Measurements from ENCODE around the gene ATF4.
"Not testable (repeated sequence)": the region's sequence is repeated elsewhere in the genome, so short reads cannot be mapped to it uniquely, and the experiment has no call there.

ATF4 gene

DNA sequence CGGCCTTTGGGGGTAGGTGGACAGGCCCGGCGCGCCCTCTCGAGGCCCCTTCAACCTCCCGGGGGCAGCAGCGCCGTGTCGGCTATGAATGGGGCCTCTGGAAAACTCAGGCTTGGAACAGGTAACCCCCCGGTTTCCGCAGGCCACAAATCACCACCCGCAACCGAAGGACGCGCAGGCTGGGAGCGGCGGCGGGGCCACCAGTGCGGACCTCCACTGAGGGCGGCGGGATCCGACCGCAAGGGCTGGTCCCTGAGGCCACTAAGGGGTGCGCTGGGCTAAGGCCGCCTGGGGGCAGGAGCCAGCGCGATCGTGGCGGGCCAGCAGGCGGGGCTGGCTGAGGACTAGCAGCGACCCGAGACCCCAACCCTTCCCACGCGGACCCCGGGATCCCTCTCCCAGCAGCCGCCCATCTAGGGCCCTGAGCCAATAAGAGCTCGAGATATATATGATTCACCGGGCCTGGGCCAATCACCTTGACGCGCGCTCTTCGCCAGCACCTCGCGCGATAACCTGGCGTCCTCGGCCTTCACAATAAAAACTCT, 609 bp upstream of the ATF4 start:
- peak overlapping the region; percentile 99 for H3K27ac ChIP-seq (ENCODE audit: low read depth, low read length)
- peaks cover 34 to 56% of the 10 kb centered on the region in 2 donors for H3K36me3 ChIP-seq (ENCODE audit: control insufficient read depth in 1 of 2, insufficient read depth in 2 of 2, low read length in 2 of 2)
- H3K9me3 ChIP-seq (ENCODE audit: control insufficient read depth in 1 of 2, low read length in 2 of 2) = no peaks in the 10 kb centered on the region
- no peaks in the 10 kb centered on the region for H3K27me3 ChIP-seq (ENCODE audit: control insufficient read depth in 1 of 2, insufficient read depth in 2 of 2, low read length in 2 of 2)
- H3K4me3 ChIP-seq (ENCODE audit: low read depth in 1 of 2, low read length in 2 of 2) = peak overlapping the region; percentile 93 to 94
- H3K9ac ChIP-seq (ENCODE audit: low read depth in 1 of 2, low read length in 2 of 2) = peak overlapping the region; percentile 90 to 96
- H3K4me1 ChIP-seq (ENCODE audit: control insufficient read depth in 1 of 2, insufficient read depth in 2 of 2, low read length in 2 of 2) = peaks cover 23 to 41% of the 10 kb centered on the region in 2 donors

DNA sequence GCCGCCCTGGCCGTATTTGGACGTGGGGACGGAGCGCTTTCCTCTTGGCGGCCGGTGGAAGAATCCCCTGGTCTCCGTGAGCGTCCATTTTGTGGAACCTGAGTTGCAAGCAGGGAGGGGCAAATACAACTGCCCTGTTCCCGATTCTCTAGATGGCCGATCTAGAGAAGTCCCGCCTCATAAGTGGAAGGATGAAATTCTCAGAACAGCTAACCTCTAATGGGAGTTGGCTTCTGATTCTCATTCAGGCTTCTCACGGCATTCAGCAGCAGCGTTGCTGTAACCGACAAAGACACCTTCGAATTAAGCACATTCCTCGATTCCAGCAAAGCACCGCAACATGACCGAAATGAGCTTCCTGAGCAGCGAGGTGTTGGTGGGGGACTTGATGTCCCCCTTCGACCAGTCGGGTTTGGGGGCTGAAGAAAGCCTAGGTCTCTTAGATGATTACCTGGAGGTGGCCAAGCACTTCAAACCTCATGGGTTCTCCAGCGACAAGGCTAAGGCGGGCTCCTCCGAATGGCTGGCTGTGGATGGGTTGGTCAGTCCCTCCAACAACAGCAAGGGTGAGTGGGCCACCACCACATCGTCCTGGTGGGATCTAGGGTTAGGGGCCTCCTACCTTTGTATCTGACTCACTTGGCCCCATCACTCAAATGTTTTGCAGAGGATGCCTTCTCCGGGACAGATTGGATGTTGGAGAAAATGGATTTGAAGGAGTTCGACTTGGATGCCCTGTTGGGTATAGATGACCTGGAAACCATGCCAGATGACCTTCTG, 934 bp downstream of the ATF4 start:
- Histone ChIP-seq H3K27ac (ENCODE audit: low read depth, low read length) (peak overlapping the region; percentile 99), H3K4me1 (ENCODE audit: control insufficient read depth in 1 of 2, insufficient read depth in 2 of 2, low read length in 2 of 2) (peaks cover 23 to 42% of the 10 kb centered on the region in 2 donors), H3K36me3 (ENCODE audit: control insufficient read depth in 1 of 2, insufficient read depth in 2 of 2, low read length in 2 of 2) (peaks cover 24 to 46% of the 10 kb centered on the region in 2 donors), H3K4me3 (ENCODE audit: low read depth in 1 of 2, low read length in 2 of 2) (peak overlapping the region; percentile 93 to 94), H3K9ac (ENCODE audit: low read depth in 1 of 2, low read length in 2 of 2) (peak overlapping the region; percentile 96 to 99)
- H3K9me3 ChIP-seq (ENCODE audit: control insufficient read depth in 1 of 2, low read length in 2 of 2); H3K27me3 ChIP-seq (ENCODE audit: control insufficient read depth in 1 of 2, insufficient read depth in 2 of 2, low read length in 2 of 2): not testable (repeated sequence)

DNA sequence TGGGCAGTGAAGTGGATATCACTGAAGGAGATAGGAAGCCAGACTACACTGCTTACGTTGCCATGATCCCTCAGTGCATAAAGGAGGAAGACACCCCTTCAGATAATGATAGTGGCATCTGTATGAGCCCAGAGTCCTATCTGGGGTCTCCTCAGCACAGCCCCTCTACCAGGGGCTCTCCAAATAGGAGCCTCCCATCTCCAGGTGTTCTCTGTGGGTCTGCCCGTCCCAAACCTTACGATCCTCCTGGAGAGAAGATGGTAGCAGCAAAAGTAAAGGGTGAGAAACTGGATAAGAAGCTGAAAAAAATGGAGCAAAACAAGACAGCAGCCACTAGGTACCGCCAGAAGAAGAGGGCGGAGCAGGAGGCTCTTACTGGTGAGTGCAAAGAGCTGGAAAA, 1.7 kb downstream of the ATF4 start:
- not testable (repeated sequence) for H3K9me3 ChIP-seq (ENCODE audit: control insufficient read depth in 1 of 2, low read length in 2 of 2); H3K27me3 ChIP-seq (ENCODE audit: control insufficient read depth in 1 of 2, insufficient read depth in 2 of 2, low read length in 2 of 2)
- Histone ChIP-seq H3K4me3 (ENCODE audit: low read depth in 1 of 2, low read length in 2 of 2) (peak overlapping the region; percentile 93 to 94), H3K4me1 (ENCODE audit: control insufficient read depth in 1 of 2, insufficient read depth in 2 of 2, low read length in 2 of 2) (peaks cover 23 to 48% of the 10 kb centered on the region in 2 donors), H3K9ac (ENCODE audit: low read depth in 1 of 2, low read length in 2 of 2) (peak overlapping the region; percentile 96 to 99), H3K27ac (ENCODE audit: low read depth, low read length) (peak overlapping the region; percentile 22), H3K36me3 (ENCODE audit: control insufficient read depth in 1 of 2, insufficient read depth in 2 of 2, low read length in 2 of 2) (peaks cover 24 to 46% of the 10 kb centered on the region in 2 donors)

DNA sequence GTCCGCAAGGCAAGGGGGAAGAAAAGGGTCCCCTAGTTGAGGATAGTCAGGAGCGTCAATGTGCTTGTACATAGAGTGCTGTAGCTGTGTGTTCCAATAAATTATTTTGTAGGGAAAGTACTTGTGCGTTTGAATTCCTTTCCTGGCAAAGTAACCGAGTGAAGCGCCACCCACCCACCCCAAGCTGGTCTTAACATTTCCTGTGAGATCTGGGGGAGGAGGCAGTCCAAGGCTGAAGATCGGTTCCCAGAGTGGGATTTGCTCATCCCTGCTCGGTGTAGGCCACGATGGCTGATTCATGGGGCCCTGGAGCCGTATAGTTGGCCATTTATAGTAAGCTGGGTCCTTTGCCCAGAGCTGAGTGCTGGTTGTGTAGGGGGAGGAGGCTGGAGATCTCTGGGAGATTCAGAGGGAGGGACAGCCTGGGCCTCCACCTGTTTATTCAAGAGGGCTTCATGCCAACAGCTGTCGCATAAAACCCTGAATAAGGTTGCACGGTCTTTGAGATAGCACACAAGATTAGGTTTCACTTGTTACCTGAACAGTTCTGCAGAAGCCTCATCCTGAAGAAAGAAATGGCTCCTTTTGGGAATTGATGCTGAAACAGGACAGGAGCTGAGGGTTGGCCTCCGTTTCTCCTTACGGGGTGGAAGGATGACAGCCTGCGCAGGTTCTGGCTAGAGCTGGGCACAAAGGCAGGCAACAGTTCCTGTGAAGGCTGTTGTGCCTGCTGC, 2.4 kb downstream of the ATF4 start:
- peaks cover 24 to 41% of the 10 kb centered on the region in 2 donors for H3K36me3 ChIP-seq (ENCODE audit: control insufficient read depth in 1 of 2, insufficient read depth in 2 of 2, low read length in 2 of 2)
- peak overlapping the region; percentile 93 to 94 for H3K4me3 ChIP-seq (ENCODE audit: low read depth in 1 of 2, low read length in 2 of 2)
- peak overlapping the region; percentile 42 to 45 for H3K9ac ChIP-seq (ENCODE audit: low read depth in 1 of 2, low read length in 2 of 2)
- no peaks in the 10 kb centered on the region for H3K27me3 ChIP-seq (ENCODE audit: control insufficient read depth in 1 of 2, insufficient read depth in 2 of 2, low read length in 2 of 2)
- no peaks in the 10 kb centered on the region for H3K9me3 ChIP-seq (ENCODE audit: control insufficient read depth in 1 of 2, low read length in 2 of 2)
- H3K27ac ChIP-seq (ENCODE audit: low read depth, low read length) = peak overlapping the region; percentile 46
- peaks cover 28 to 55% of the 10 kb centered on the region in 2 donors for H3K4me1 ChIP-seq (ENCODE audit: control insufficient read depth in 1 of 2, insufficient read depth in 2 of 2, low read length in 2 of 2)

DNA sequence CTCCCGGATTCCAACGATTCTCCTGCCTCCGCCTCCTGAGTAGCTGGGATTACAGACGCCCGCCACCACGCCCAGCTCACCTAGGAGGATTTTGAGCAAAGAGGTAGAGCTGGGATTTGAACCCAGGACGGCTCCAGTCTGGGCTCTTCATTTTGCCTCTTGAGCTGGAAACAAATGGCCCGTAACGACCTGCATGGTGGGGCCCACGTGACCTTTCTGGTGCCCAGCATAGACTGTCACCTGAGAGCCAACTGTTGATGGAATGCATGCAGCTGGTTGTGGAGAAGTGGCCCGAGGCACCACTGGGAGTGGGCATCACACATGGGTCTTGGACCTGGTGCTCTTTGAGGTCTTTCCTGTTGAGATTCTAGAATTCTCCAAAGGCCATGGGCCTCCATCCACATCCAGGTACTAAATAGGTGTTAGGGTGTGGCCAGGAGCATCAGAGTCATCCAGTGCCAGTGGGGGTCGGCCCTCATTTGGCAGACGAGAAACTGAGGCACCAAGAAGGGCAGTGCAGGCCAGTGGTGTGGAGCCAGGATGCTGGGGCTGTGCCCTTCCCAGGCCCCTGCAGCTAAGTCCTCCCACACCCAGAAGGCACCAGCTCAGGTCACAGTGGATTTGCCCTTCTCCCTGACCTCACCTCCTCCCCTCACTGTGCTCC, 3.9 kb downstream of the ATF4 start:
- H3K4me3 ChIP-seq (ENCODE audit: low read depth in 1 of 2, low read length in 2 of 2) = no peak overlapping the region
- H3K27me3 ChIP-seq (ENCODE audit: control insufficient read depth in 1 of 2, insufficient read depth in 2 of 2, low read length in 2 of 2) = no peaks in the 10 kb centered on the region
- no peak overlapping the region for H3K9ac ChIP-seq (ENCODE audit: low read depth in 1 of 2, low read length in 2 of 2)
- peaks cover 24 to 42% of the 10 kb centered on the region in 2 donors for H3K36me3 ChIP-seq (ENCODE audit: control insufficient read depth in 1 of 2, insufficient read depth in 2 of 2, low read length in 2 of 2)
- no peaks in the 10 kb centered on the region for H3K9me3 ChIP-seq (ENCODE audit: control insufficient read depth in 1 of 2, low read length in 2 of 2)
- no peak overlapping the region for H3K27ac ChIP-seq (ENCODE audit: low read depth, low read length)
- H3K4me1 ChIP-seq (ENCODE audit: control insufficient read depth in 1 of 2, insufficient read depth in 2 of 2, low read length in 2 of 2) = peaks cover 31 to 63% of the 10 kb centered on the region in 2 donors

DNA sequence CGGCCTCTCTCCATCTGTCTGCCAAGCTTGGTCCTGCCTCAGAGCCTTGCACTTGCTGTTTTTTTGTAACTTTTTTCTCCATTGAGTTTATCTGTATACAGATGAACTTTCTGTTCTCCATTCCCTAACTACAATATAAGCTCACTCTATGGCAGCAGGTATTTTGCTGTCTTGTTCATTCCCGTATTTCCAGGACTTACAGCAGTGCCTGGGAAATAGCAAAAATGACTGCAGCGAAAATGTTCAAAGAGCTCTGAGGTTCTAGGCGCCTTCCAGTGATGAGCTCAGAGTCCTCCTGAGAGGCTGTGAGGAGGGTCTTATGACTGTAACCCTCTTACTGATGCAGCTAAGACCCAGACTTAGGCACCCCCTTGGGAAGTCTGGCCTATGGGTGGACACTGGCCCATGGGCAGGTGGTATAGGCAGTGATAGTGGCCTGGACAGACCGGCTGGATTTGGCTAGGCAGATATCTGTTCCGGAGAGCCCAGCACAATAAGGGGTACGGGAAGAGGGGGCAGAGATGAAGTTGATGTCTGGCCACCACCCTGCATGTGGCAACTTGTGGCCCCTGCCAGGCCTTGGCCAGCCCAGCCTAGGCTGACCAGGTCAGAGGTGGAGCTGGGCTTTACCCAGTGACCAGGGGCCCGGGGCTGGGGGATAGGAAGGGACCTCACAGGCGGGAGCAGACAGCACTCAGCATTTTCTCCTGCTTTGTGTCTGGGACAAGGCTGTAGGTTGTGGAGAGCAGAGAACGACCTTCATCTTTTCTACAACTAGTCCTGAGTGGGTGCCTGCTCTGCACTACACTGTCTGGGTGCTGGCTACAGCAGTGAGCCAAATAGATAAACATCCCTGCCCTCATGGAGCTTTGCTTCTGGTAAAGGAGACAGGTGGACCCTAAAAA, 4.6 kb downstream of the ATF4 start:
- no peak overlapping the region for H3K9ac ChIP-seq (ENCODE audit: low read depth in 1 of 2, low read length in 2 of 2)
- H3K9me3 ChIP-seq (ENCODE audit: control insufficient read depth in 1 of 2, low read length in 2 of 2) = no peaks in the 10 kb centered on the region
- no peak overlapping the region for H3K27ac ChIP-seq (ENCODE audit: low read depth, low read length)
- no peak overlapping the region for H3K4me3 ChIP-seq (ENCODE audit: low read depth in 1 of 2, low read length in 2 of 2)
- H3K4me1 ChIP-seq (ENCODE audit: control insufficient read depth in 1 of 2, insufficient read depth in 2 of 2, low read length in 2 of 2) = peaks cover 38 to 68% of the 10 kb centered on the region in 2 donors
- H3K36me3 ChIP-seq (ENCODE audit: control insufficient read depth in 1 of 2, insufficient read depth in 2 of 2, low read length in 2 of 2) = peaks cover 30 to 49% of the 10 kb centered on the region in 2 donors
- H3K27me3 ChIP-seq (ENCODE audit: control insufficient read depth in 1 of 2, insufficient read depth in 2 of 2, low read length in 2 of 2) = no peaks in the 10 kb centered on the region

DNA sequence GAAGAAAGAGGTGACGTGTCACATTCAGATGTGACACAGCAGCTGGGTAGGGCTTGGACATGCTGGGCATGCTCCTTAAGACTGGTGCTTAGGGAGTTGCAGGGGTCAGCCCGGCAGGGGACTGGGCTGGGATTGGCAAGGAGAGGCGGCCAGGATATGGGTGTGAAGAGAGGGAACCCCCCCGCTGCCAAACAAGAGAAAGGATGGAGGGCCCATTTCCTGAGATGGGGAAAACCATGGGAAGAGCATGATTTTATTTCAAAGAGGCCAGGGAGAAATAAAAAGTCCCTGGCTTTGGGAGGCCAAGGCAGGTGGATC, 5.3 kb downstream of the ATF4 start:
- no peak overlapping the region for H3K27ac ChIP-seq (ENCODE audit: low read depth, low read length)
- H3K36me3 ChIP-seq (ENCODE audit: control insufficient read depth in 1 of 2, insufficient read depth in 2 of 2, low read length in 2 of 2) = peaks cover 33 to 54% of the 10 kb centered on the region in 2 donors
- no peak overlapping the region for H3K9ac ChIP-seq (ENCODE audit: low read depth in 1 of 2, low read length in 2 of 2)
- H3K9me3 ChIP-seq (ENCODE audit: control insufficient read depth in 1 of 2, low read length in 2 of 2) = no peaks in the 10 kb centered on the region
- no peak overlapping the region for H3K4me3 ChIP-seq (ENCODE audit: low read depth in 1 of 2, low read length in 2 of 2)
- peaks cover 43 to 74% of the 10 kb centered on the region in 2 donors for H3K4me1 ChIP-seq (ENCODE audit: control insufficient read depth in 1 of 2, insufficient read depth in 2 of 2, low read length in 2 of 2)
- no peaks in the 10 kb centered on the region for H3K27me3 ChIP-seq (ENCODE audit: control insufficient read depth in 1 of 2, insufficient read depth in 2 of 2, low read length in 2 of 2)

DNA sequence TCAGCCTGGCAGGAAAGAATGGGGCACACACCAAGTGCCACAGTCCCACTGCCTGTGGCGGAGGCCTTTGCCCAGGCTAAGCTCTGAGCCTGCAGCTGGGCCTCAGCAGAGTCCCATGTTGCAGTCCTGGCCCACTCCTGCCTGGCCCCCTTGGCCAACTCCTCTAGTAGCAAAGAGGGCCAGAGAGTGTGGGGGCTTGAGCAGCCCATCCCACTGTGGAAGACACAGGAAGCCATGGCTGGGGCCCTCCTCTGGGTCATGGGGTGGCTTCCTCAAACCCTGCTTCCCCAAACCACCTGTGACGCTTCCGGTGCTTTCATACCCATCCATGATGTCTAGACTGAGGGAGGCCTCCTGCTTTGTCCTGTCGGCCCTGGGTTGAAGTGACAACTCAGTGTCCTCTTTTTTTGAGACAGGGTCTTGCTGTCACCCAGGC, 6.4 kb downstream of the ATF4 start:
- H3K4me3 ChIP-seq (ENCODE audit: low read depth in 1 of 2, low read length in 2 of 2) = no peak overlapping the region
- no peak overlapping the region for H3K27ac ChIP-seq (ENCODE audit: low read depth, low read length)
- peaks cover 54 to 81% of the 10 kb centered on the region in 2 donors for H3K4me1 ChIP-seq (ENCODE audit: control insufficient read depth in 1 of 2, insufficient read depth in 2 of 2, low read length in 2 of 2)
- peaks cover 26 to 51% of the 10 kb centered on the region in 2 donors for H3K36me3 ChIP-seq (ENCODE audit: control insufficient read depth in 1 of 2, insufficient read depth in 2 of 2, low read length in 2 of 2)
- H3K27me3 ChIP-seq (ENCODE audit: control insufficient read depth in 1 of 2, insufficient read depth in 2 of 2, low read length in 2 of 2) = no peaks in the 10 kb centered on the region
- H3K9me3 ChIP-seq (ENCODE audit: control insufficient read depth in 1 of 2, low read length in 2 of 2) = no peaks in the 10 kb centered on the region
- H3K9ac ChIP-seq (ENCODE audit: low read depth in 1 of 2, low read length in 2 of 2) = peak overlapping the region in 1 of 2 donors; percentile 1

DNA sequence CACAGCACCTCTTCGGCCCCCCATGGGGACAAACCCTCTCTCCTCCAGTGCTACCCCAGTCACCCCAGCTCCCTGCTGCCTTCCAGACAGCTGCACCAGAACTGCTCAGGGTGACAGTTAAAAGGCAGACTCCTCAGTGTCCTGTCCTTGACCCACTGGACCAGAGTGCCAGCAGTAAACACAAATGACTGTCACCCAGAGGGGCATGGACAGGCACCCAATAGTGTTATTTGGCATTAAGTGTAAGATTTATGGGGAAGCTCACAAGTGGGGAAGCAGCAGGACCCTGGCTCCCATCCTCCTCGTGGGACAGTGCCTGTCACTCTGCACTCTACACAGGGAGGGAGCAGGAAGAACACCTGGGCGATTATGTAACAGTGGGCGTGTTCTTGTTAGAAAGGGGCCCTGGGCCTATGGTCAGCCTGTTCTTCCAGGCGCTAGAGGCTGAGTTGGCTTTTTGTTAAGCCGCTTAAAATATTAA, 7.2 kb downstream of the ATF4 start:
- H3K27me3 ChIP-seq (ENCODE audit: control insufficient read depth in 1 of 2, insufficient read depth in 2 of 2, low read length in 2 of 2) = no peaks in the 10 kb centered on the region
- H3K9me3 ChIP-seq (ENCODE audit: control insufficient read depth in 1 of 2, low read length in 2 of 2) = no peaks in the 10 kb centered on the region
- peaks cover 24 to 44% of the 10 kb centered on the region in 2 donors for H3K36me3 ChIP-seq (ENCODE audit: control insufficient read depth in 1 of 2, insufficient read depth in 2 of 2, low read length in 2 of 2)
- H3K9ac ChIP-seq (ENCODE audit: low read depth in 1 of 2, low read length in 2 of 2) = peak overlapping the region; percentile 1 to 43
- H3K4me3 ChIP-seq (ENCODE audit: low read depth in 1 of 2, low read length in 2 of 2) = peak overlapping the region in 1 of 2 donors; percentile 1
- no peak overlapping the region for H3K27ac ChIP-seq (ENCODE audit: low read depth, low read length)
- H3K4me1 ChIP-seq (ENCODE audit: control insufficient read depth in 1 of 2, insufficient read depth in 2 of 2, low read length in 2 of 2) = peaks cover 56 to 77% of the 10 kb centered on the region in 2 donors

All from duodenal mucosa (tissue), 2 donors.